ENCODE results near the gene XRCC5. TPM values are rescaled to one million over a fixed set of nuclear protein-coding genes. Genes with fewer than 3 reads are reported as not detected.

XRCC5 gene
- total RNA-seq, 1 experiment from 2014 or later, result 424 TPM

GRCh38 chr2:216188956-216189355, 79.8 kb downstream of the XRCC5 start:
- no peak for DNase-seq (ENCODE audit: low read depth, low spot score)
- Histone ChIP-seq H3K4me2 (ENCODE audit: low read length) (no peak overlapping the region), H3K27ac (ENCODE audit: low read depth, low read length) (no peak overlapping the region), H3K9ac (ENCODE audit: low read length) (no peak overlapping the region), H3K79me2 (ENCODE audit: insufficient read depth, low read length) (peaks cover 87% of the 10 kb centered on the region), H3K9me3 (ENCODE audit: control insufficient read depth in 1 of 2, insufficient read depth in 1 of 2, low read depth in 1 of 2, low read length in 2 of 2) (no peaks in the 10 kb centered on the region), H3K4me3 (replicated peaks in 1 of 2; ENCODE audit: low read depth in 1 of 2, low read length in 2 of 2) (no peak overlapping the region), H3K27me3 (ENCODE audit: insufficient read depth, low read length) (no peaks in the 10 kb centered on the region), H3K4me1 (ENCODE audit: control insufficient read depth in 1 of 2, insufficient read depth in 2 of 2, low read length in 2 of 2) (no peaks in the 10 kb centered on the region), H3K36me3 (ENCODE audit: control insufficient read depth in 1 of 2, insufficient read depth in 2 of 2, low read length in 2 of 2) (peaks cover 19 to 35% of the 10 kb centered on the region in 2 experiments), H4K20me1 (ENCODE audit: insufficient read depth) (peaks cover 16% of the 10 kb centered on the region; the same call in 1 of the 2 replicates), H3K9me2 (ENCODE audit: insufficient read depth) (no peaks in the 10 kb centered on the region), H2AFZ (ENCODE audit: low read depth, low read length, poor library complexity, severe bottlenecking) (no peak overlapping the region)
- TF ChIP-seq SIN3A (IDR thresholded peaks at IDR 0.05; ENCODE audit: low read depth), result no peak
- no peak for TF ChIP-seq JUND (IDR thresholded peaks at IDR 0.05)
- no peak for TF ChIP-seq SP1 (IDR thresholded peaks at IDR 0.05; ENCODE audit: low read depth)
- no peak for TF ChIP-seq REST (IDR thresholded peaks at IDR 0.05; ENCODE audit: low read depth)
- TF ChIP-seq CEBPB (IDR thresholded peaks at IDR 0.05; ENCODE audit: low read depth), result no peak
- no peak for TF ChIP-seq ZNF274 (IDR thresholded peaks at IDR 0.05; ENCODE audit: low read depth, low read length)
- no peak for TF ChIP-seq ELF1 (IDR thresholded peaks at IDR 0.05; ENCODE audit: borderline replicate concordance, low read depth)
- ChIA-PET CTCF (no interaction called here), POLR2A (no interaction called here), RAD21 (ENCODE audit: low non-redundant PET in 1 of 2, low total read pairs in 2 of 2, uncharacterized antibody in 2 of 2, unreplicated experiment in 2 of 2) (no interaction called here)
- no peak for ATAC-seq
- BruUV-seq (replicated peaks), result no TSS peak
- intact Hi-C loops (cut with micrococcal nuclease), result no loop called here

GRCh38 chr2:216189410-216189809, 80.3 kb downstream of the XRCC5 start:
- DNase-seq (ENCODE audit: low read depth, low spot score), result no peak
- POLR2A ChIA-PET, result no interaction called here
- Histone ChIP-seq H3K9me3 (ENCODE audit: control insufficient read depth in 1 of 2, insufficient read depth in 1 of 2, low read depth in 1 of 2, low read length in 2 of 2) (no peaks in the 10 kb centered on the region), H3K27ac (ENCODE audit: low read depth, low read length) (no peak overlapping the region), H4K20me1 (ENCODE audit: insufficient read depth) (peaks cover 16% of the 10 kb centered on the region; the same call in 1 of the 2 replicates), H3K36me3 (ENCODE audit: control insufficient read depth in 1 of 2, insufficient read depth in 2 of 2, low read length in 2 of 2) (peaks cover 23 to 37% of the 10 kb centered on the region in 2 experiments), H3K4me2 (ENCODE audit: low read length) (no peak overlapping the region), H3K79me2 (ENCODE audit: insufficient read depth, low read length) (peaks cover 87% of the 10 kb centered on the region), H3K9ac (ENCODE audit: low read length) (no peak overlapping the region), H3K9me2 (ENCODE audit: insufficient read depth) (no peaks in the 10 kb centered on the region), H3K27me3 (ENCODE audit: insufficient read depth, low read length) (no peaks in the 10 kb centered on the region), H2AFZ (ENCODE audit: low read depth, low read length, poor library complexity, severe bottlenecking) (no peak overlapping the region), H3K4me1 (ENCODE audit: control insufficient read depth in 1 of 2, insufficient read depth in 2 of 2, low read length in 2 of 2) (no peaks in the 10 kb centered on the region), H3K4me3 (replicated peaks in 1 of 2; ENCODE audit: low read depth in 1 of 2, low read length in 2 of 2) (no peak overlapping the region)
- intact Hi-C loops (cut with micrococcal nuclease), result no loop called here
- TF ChIP-seq POLR2A (IDR thresholded peaks at IDR 0.05; ENCODE audit: borderline replicate concordance, extremely low read depth, insufficient read depth, insufficient read length), result no peak
- TF ChIP-seq REST (IDR thresholded peaks at IDR 0.05; ENCODE audit: low read depth), result no peak
- no peak for TF ChIP-seq EZH2phosphoT487 (IDR thresholded peaks at IDR 0.05; ENCODE audit: borderline replicate concordance)
- no peak for TF ChIP-seq SP1 (IDR thresholded peaks at IDR 0.05; ENCODE audit: low read depth)
- no peak for TF ChIP-seq YY1 (IDR thresholded peaks at IDR 0.05; ENCODE audit: extremely low read depth, insufficient replicate concordance, low read depth, low read length)
- TF ChIP-seq EZH2 (IDR thresholded peaks at IDR 0.05), result no peak
- TF ChIP-seq SRF (IDR thresholded peaks at IDR 0.05; ENCODE audit: low read depth), result no peak
- no peak for TF ChIP-seq EGR1 (IDR thresholded peaks at IDR 0.05; ENCODE audit: low read depth)
- no peak for TF ChIP-seq POLR2AphosphoS5 (IDR thresholded peaks at IDR 0.05; ENCODE audit: low read depth, low read length)
- no peak for TF ChIP-seq ELF1 (IDR thresholded peaks at IDR 0.05; ENCODE audit: borderline replicate concordance, low read depth)
- TF ChIP-seq JUND (IDR thresholded peaks at IDR 0.05), result no peak
- TF ChIP-seq CBX3 (IDR thresholded peaks at IDR 0.05; ENCODE audit: low read depth), result no peak
- no TSS peak for BruUV-seq (replicated peaks)
- ATAC-seq, result no peak
- CTCF ChIA-PET, result no interaction called here
- RAD21 ChIA-PET (ENCODE audit: low non-redundant PET in 1 of 2, low total read pairs in 2 of 2, uncharacterized antibody in 2 of 2, unreplicated experiment in 2 of 2), result no interaction called here

Data from HCT116 (cell line).